ENCODE measurements around the gene ANKRD44. TPM values are rescaled to one million over a fixed set of nuclear protein-coding genes. Genes with fewer than 3 reads are reported as not detected.

Gene ANKRD44
- total RNA-seq, 1 experiment from 2014 or later, result 7.1 TPM

- CTCF ChIA-PET, result interaction anchor here (0.7 kb wide), 1 partner anchor 28 kb away, joined by 6 read pairs; no protein-coding TSS in a partner anchor
- TF ChIP-seq, protein P1, sequence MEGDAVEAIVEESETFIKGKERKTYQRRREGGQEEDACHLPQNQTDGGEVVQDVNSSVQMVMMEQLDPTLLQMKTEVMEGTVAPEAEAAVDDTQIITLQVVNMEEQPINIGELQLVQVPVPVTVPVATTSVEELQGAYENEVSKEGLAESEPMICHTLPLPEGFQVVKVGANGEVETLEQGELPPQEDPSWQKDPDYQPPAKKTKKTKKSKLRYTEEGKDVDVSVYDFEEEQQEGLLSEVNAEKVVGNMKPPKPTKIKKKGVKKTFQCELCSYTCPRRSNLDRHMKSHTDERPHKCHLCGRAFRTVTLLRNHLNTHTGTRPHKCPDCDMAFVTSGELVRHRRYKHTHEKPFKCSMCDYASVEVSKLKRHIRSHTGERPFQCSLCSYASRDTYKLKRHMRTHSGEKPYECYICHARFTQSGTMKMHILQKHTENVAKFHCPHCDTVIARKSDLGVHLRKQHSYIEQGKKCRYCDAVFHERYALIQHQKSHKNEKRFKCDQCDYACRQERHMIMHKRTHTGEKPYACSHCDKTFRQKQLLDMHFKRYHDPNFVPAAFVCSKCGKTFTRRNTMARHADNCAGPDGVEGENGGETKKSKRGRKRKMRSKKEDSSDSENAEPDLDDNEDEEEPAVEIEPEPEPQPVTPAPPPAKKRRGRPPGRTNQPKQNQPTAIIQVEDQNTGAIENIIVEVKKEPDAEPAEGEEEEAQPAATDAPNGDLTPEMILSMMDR (IDR thresholded peaks at IDR 0.05; ENCODE audit: unreplicated experiment), result no peak
- Mint-ChIP-seq H3K9me3 (ENCODE audit: low read depth, unreplicated experiment) (no peaks in the 10 kb centered on the region), H3K27ac (ENCODE audit: unreplicated experiment) (no peak overlapping the region), H3K27me3 (ENCODE audit: unreplicated experiment) (no peaks in the 10 kb centered on the region), H3K36me3 (ENCODE audit: insufficient read depth, unreplicated experiment) (no peaks in the 10 kb centered on the region), H3K4me3 (ENCODE audit: low read depth, unreplicated experiment) (no peak overlapping the region), H3K4me1 (ENCODE audit: low read depth, unreplicated experiment) (peaks cover 25% of the 10 kb centered on the region)
- no TSS peak for BruUV-seq (replicated peaks)
- intact Hi-C loops (cut with micrococcal nuclease; ENCODE audit: unreplicated experiment), result no loop called here
- DNase-seq, result no peak
These were observed 170.5 kb downstream of the ANKRD44 start for GRCh38 chr2:197140045-197140444.

DNA sequence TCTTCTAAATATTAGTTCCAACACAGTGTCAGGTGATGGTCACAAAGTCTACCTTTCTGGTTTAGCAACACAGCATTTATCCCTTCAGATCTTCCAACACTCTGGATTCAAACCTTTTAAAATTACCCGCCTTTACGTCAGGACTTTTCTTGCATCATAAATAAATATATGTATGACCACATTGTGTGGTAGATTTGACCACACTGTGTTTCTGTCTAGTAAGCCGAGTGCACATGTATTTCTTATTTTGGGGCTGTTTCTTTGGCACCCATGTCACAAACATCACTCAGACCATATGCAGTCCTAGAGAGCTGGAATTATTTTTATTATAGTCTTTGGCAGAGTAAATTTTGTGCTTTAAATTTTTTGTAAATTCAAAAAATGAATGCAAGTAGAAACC lies 172.1 kb downstream of the ANKRD44 start:
- Mint-ChIP-seq H3K9me3 (ENCODE audit: low read depth, unreplicated experiment) (no peaks in the 10 kb centered on the region), H3K27ac (ENCODE audit: unreplicated experiment) (peak overlapping the region; percentile 62), H3K27me3 (ENCODE audit: unreplicated experiment) (no peaks in the 10 kb centered on the region), H3K4me1 (ENCODE audit: low read depth, unreplicated experiment) (peaks cover 25% of the 10 kb centered on the region), H3K36me3 (ENCODE audit: insufficient read depth, unreplicated experiment) (no peaks in the 10 kb centered on the region), H3K4me3 (ENCODE audit: low read depth, unreplicated experiment) (peak overlapping the region; percentile 31)
- no peak for DNase-seq
- CTCF ChIA-PET, result no interaction called here
- intact Hi-C loops (cut with micrococcal nuclease; ENCODE audit: unreplicated experiment), result no loop called here
- BruUV-seq (replicated peaks), result no TSS peak
- TF ChIP-seq, protein P1 (IDR thresholded peaks at IDR 0.05; ENCODE audit: unreplicated experiment), result no peak

DNA sequence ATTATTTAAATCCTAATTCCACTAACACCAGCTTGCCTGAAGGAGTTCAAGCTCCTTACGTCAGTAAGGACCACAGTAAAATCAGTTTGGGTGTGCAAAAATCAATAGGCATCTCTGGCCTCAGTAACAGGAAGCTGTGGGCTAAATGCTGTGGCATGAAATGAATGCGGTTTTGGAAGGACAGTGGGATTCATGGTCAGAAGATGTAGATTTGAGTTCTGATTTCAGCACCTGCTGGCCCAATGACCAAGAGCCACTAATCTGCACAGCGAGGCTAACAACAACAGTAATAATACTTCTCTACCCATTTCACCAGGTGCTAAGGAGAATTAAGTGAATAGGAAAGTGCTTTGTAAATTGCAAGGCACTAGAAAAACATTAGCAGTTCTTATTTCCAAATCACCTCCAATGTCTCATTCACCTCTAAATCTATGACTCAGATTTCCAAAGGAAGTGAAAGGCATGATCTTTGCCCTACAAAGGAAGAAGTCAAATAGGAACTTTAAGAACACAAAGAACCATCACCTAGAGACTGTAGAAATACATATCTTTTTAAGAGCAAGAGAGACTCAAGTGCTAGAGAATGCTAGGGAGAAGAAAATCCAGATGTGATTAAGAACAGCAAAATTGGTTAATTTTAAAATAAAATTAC lies 172.6 kb downstream of the ANKRD44 start:
- Mint-ChIP-seq H3K36me3 (ENCODE audit: insufficient read depth, unreplicated experiment) (no peaks in the 10 kb centered on the region), H3K27ac (ENCODE audit: unreplicated experiment) (peak overlapping the region; percentile 62), H3K9me3 (ENCODE audit: low read depth, unreplicated experiment) (no peaks in the 10 kb centered on the region), H3K27me3 (ENCODE audit: unreplicated experiment) (no peaks in the 10 kb centered on the region), H3K4me3 (ENCODE audit: low read depth, unreplicated experiment) (peak overlapping the region; percentile 31), H3K4me1 (ENCODE audit: low read depth, unreplicated experiment) (peaks cover 25% of the 10 kb centered on the region)
- TF ChIP-seq, protein P1 (IDR thresholded peaks at IDR 0.05; ENCODE audit: unreplicated experiment), result no peak
- CTCF ChIA-PET, result interaction anchor here (0.6 to 1.9 kb wide), 6 partner anchors 7 to 173 kb away, joined by 3 to 6 read pairs (median 4); no protein-coding TSS in a partner anchor
- intact Hi-C loops (cut with micrococcal nuclease; ENCODE audit: unreplicated experiment), result loop anchor here (2.0 kb wide), 1 partner anchor 21 kb away; no protein-coding TSS in a partner anchor
- BruUV-seq (replicated peaks), result no TSS peak
- peak; percentile 34 for DNase-seq

GRCh38 chr2:197137231-197137630 lies 173.3 kb downstream of the ANKRD44 start:
- TF ChIP-seq, protein P1 (IDR thresholded peaks at IDR 0.05; ENCODE audit: unreplicated experiment), result no peak
- peaks cover 25% of the 10 kb centered on the region for H3K4me1 Mint-ChIP-seq (ENCODE audit: low read depth, unreplicated experiment)
- H3K27ac Mint-ChIP-seq (ENCODE audit: unreplicated experiment), result peak overlapping the region; percentile 62
- BruUV-seq (replicated peaks), result no TSS peak
- peak overlapping the region; percentile 8 for H3K4me3 Mint-ChIP-seq (ENCODE audit: low read depth, unreplicated experiment)
- intact Hi-C loops (cut with micrococcal nuclease; ENCODE audit: unreplicated experiment), result loop anchor here (2.0 kb wide), 1 partner anchor 22 kb away; no protein-coding TSS in a partner anchor
- no peaks in the 10 kb centered on the region for H3K9me3 Mint-ChIP-seq (ENCODE audit: low read depth, unreplicated experiment)
- no peaks in the 10 kb centered on the region for H3K36me3 Mint-ChIP-seq (ENCODE audit: insufficient read depth, unreplicated experiment)
- CTCF ChIA-PET, result interaction anchor here (0.6 to 1.9 kb wide), 7 partner anchors 8 to 174 kb away, joined by 3 to 6 read pairs (median 4); no protein-coding TSS in a partner anchor
- DNase-seq, result no peak
- no peaks in the 10 kb centered on the region for H3K27me3 Mint-ChIP-seq (ENCODE audit: unreplicated experiment)

Data from Calu3 (cell line).